ENCODE results near the gene RGS17.
"Not testable (repeated sequence)": the region's sequence is repeated elsewhere in the genome, so short reads cannot be mapped to it uniquely, and the experiment has no call there.

Gene RGS17

GRCh38 chr6:153125032-153125431 is 6.0 kb downstream of the RGS17 start:
- DNase-seq (ENCODE audit: low read depth): no peak

DNA sequence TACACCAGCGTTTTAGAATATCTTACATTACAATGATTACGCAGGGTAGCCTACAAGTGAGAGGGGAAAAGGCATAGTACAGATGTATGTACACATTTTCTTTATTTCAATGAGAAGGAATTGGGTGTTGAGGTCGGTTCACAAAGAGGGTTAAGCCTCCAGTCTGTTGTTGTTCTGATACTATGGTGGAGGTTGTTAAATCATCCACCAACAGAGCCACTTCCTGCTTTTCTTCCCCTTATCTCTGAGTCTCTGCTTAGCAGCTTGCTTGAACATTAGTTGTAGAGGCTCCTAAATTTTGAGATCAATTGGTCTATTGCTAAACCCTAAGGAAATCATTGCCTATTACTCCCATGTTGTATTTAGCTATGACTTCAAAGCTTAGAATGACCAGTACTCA is 7.3 kb downstream of the RGS17 start:
- no peak for DNase-seq (ENCODE audit: low read depth)

DNA sequence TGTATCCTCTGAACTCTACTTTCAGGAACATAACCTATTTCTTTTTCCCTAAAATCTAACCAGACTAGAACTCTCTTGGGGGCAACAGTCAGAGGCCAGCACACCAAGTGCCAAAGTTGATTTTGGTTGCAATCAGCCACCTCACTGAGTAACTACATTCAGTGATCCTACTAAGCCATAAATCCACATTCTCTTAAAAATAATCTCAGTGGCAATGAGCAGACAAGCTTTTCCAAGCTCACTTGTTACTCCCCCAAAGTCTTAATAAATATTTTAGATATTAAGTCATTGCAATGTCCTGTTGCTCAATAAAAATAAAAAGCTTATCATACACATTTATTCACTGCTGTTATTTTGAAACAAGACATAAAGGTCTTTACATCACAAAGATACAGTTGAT is 9.8 kb downstream of the RGS17 start:
- DNase-seq (ENCODE audit: low read depth): peak; percentile 71

DNA sequence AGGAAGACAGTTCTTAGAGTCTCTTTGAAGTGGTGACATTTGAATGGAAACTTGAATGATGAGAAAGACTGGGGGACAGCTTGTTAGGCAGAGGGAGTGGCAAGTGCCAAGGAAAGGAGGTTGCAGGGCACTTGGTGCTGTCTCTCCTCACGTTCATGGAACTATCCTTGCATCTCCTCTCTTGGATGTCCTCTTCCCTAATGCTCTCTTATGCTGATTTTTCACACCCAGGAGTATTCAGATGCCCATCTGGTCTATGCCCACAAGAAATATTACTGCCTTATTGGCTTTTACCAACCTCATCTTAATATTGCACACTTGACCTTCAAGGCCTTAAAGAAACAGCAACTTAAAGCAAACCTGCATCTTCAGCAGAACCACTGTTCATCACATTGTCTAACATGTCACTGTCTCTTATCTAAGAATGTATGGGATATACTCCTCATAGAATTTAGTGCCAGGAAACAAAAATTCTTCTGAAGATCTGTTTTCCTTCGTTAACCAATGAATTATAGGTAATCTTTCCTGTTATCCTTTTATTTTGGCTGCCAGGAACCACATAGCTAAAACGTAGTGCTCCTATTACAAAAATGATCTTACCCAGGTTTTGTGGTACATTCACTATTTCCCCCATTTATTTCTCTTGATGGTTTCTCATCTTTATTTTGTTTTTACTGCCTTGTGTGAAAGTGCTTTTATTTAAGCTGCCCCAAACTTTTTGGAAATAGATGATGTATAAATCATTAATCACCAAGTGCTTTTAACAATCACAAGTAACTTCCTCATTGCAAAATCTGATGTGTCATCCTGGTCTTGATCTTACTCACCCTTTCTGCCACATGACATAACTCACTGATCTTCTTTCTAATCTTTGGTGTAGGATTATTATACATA is 12.8 kb downstream of the RGS17 start:
- DNase-seq (ENCODE audit: low read depth): peak; percentile 88

GRCh38 chr6:153111082-153111481 is 20.0 kb downstream of the RGS17 start:
- not testable (repeated sequence) for DNase-seq (ENCODE audit: low read depth)

DNA sequence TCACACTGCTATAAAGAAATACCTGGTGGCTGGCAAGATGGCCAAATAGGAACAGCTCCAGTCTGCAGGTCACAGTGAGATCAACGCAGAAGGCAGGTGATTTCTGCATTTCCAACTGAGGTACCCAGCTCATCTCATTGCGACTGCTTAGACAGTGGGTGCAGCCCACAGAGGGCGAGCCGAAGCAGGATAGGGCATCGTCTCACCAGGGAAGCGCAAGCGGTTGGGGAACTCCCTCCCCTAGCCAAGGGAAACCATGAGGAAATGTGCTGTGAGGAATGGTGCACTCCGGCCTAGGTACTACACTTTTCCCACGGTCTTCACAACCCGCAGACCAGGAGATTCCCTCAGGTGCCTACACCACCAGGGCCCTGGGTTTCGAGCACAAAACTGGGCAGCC is 20.5 kb downstream of the RGS17 start:
- not testable (repeated sequence) for DNase-seq (ENCODE audit: low read depth)

GRCh38 chr6:153108315-153108714 is 22.8 kb downstream of the RGS17 start:
- DNase-seq (ENCODE audit: low read depth): peak; percentile 41

DNA sequence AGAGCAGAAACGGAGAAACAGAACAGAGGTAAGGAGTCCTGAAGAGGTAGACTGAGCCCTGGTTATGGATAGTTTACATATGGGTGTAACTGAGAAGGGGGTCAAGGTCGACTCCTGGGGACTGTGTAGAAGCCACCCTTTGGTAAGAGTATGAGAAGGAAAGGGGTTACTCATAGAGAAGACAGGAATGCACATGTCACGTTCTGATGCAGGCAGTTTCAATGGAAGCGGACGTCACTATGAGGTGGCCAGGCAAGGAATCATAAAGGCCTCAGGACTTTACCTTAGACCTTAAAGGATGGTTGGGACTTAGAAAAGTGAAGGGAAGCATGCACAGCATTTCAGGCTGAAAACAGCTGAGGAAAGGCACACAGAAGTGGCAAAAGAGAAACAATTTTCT is 25.1 kb downstream of the RGS17 start:
- DNase-seq (ENCODE audit: low read depth): no peak

DNA sequence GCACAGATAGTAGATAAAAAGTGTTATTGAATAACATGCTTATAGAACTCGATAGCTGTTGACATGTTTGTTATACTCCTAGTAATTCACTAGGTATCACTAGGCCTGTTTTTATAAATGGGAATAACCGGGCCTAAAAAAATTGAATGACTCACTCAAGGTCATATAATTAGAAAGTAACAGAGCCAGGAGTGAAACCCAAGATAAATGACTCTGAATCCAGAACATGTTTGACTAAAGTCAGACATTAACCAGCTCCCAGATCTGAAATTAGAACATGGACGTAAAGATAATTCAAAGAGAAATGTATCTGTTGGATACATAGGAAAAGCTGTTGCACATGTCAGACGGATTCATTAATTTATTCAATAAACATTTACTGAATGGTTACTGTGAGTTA is 26.9 kb downstream of the RGS17 start:
- peak; percentile 65 for DNase-seq (ENCODE audit: low read depth)

GRCh38 chr6:153103319-153103655 is 27.8 kb downstream of the RGS17 start:
- no peak for DNase-seq (ENCODE audit: low read depth)

- no peak for DNase-seq (ENCODE audit: low read depth)
Observed at GRCh38 chr6:153102605-153103318, 28.3 kb downstream of the RGS17 start.

GRCh38 chr6:153101461-153101860 is 29.6 kb downstream of the RGS17 start:
- DNase-seq (ENCODE audit: low read depth): no peak

DNA sequence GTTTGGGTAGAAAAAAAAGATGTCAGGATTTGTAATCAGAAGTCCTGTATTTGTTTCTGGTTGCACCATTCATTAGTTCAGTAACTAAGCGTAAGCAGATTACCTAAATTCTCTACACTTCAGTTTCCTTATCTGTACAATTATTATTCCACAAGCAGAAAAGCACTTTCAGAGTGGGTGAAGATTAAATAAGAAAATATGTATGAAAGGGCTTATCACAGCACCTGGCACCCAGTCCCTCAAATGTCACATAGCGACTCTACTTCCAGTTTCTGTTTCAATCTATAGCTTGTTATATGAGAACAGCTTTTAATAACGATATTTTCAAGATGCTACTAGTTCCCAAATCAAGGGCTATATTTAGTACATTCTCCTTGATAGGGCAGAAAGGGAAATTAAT is 31.4 kb downstream of the RGS17 start:
- no peak for DNase-seq (ENCODE audit: low read depth)

GRCh38 chr6:153096792-153097191 is 34.3 kb downstream of the RGS17 start:
- no peak for DNase-seq (ENCODE audit: low read depth)

- DNase-seq (ENCODE audit: low read depth): peak; percentile 11
Observed at GRCh38 chr6:153096031-153096430, 35.1 kb downstream of the RGS17 start.

DNA sequence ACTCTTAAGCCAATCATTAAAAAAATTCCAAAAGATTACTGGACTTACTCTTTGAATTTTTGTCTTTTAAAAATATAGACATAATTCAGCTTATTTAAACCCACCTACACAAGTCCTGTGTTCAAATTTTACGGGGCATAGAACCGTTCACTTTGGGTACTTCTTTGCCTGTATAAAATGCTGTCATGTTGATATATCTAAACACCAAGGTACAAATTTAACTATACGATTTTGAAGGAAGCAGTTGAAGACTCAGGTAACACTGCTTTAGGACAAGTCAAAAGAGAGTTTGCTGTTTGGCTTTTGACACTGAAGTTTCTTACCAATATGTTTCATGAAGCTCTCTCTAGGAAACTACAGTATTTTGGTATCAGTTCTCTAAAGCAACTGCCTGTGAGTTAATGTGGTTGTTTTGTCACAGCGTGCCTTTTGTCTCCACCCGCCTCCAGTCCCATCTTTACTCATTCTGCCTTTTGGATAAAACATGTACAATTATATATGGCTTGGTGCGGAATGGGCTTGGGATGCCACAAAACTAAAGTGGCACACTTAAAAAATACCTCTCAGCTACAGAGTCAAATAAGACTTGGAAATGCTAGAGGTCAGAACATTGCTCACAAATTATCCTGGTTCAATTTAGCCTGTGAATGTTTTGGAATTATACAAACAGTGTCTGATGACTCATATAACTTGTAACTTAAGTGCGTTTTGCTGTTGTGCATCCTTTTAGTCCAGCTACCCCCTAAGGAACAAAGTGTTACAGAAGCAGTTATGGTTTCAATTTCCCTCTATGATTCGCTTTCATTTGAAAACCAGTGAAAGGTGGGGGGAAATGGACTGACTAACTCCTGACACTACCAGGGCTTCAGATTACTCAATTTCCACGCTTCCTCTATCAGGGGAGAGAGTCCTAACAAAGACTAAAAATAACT is 38.7 kb downstream of the RGS17 start:
- DNase-seq (ENCODE audit: low read depth): peak; percentile 90

- peak; percentile 88 for DNase-seq (ENCODE audit: low read depth)
Observed at GRCh38 chr6:153090241-153090930, 40.7 kb downstream of the RGS17 start.

GRCh38 chr6:153088796-153089195 is 42.3 kb downstream of the RGS17 start:
- no peak for DNase-seq (ENCODE audit: low read depth)

DNA sequence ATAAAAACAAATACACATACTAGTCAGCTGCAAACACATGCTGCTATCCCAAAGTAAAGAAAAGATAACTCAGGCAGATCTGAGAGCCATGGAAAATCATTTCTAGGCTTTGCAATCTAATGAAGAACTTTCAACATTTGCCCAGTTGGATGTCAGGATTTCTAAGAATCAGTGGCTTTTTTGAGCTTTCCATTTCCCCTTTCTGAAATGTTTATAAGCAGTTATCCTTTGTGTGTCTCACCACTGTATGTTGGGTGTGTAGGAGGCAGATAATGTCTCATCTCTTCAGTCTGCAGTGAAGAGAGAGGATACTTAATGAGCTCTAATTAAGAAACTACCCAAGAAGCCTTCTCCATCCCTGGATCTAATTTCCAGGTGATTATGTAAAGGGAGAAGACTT is 43.6 kb downstream of the RGS17 start:
- no peak for DNase-seq (ENCODE audit: low read depth)

GRCh38 chr6:153086225-153086990 is 44.7 kb downstream of the RGS17 start:
- DNase-seq (ENCODE audit: low read depth): no peak

DNA sequence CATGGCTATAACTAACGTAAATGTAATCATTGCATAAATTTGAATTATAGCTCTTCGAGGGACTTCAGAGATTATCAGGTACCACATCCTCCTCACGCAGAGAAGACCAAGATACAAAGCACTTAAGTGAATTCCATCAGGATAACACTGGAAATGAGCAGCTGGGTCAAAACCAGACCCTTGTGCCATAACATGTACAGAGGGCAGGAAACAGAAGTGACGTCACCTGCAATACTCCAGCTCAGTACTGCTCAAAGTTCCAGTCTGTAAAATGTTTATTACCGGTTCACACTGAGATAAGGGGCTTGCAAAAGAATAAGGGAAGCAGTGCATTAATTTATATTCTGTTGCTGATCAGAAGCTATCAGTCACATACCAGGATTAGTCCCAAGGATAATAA is 45.8 kb downstream of the RGS17 start:
- no peak for DNase-seq (ENCODE audit: low read depth)

All from amniotic epithelial cell (primary cell).